ENCODE results near the gene IL21R. TPM values are rescaled to one million over a fixed set of nuclear protein-coding genes. Genes with fewer than 3 reads are reported as not detected.

The IL21R gene
- total RNA-seq, 1 experiment from 2014 or later, result not detected

GRCh38 chr16:27363246-27363632, 38.7 kb upstream of the IL21R start:
- Mint-ChIP-seq H3K9me3 (ENCODE audit: low read depth, unreplicated experiment) (no peaks in the 10 kb centered on the region), H3K27ac (ENCODE audit: unreplicated experiment) (peak overlapping the region; percentile 90), H3K4me3 (ENCODE audit: low read depth, unreplicated experiment) (peak overlapping the region; percentile 39), H3K4me1 (ENCODE audit: low read depth, unreplicated experiment) (peaks cover 27% of the 10 kb centered on the region), H3K36me3 (ENCODE audit: insufficient read depth, unreplicated experiment) (peaks cover 88% of the 10 kb centered on the region), H3K27me3 (ENCODE audit: unreplicated experiment) (no peaks in the 10 kb centered on the region)
- no TSS peak for BruUV-seq (replicated peaks)
- TF ChIP-seq CTCF (IDR thresholded peaks at IDR 0.05; ENCODE audit: unreplicated experiment), result no peak
- DNase-seq, result no peak
- CTCF ChIA-PET, result no interaction called here
- intact Hi-C loops (cut with micrococcal nuclease; ENCODE audit: unreplicated experiment), result loop anchor here (10.0 kb wide), 1 partner anchor 278 kb away; no protein-coding TSS in a partner anchor

- peak; percentile 90 for DNase-seq
- peaks cover 27% of the 10 kb centered on the region for H3K4me1 Mint-ChIP-seq (ENCODE audit: low read depth, unreplicated experiment)
- TF ChIP-seq CTCF (IDR thresholded peaks at IDR 0.05; ENCODE audit: unreplicated experiment), result no peak
- no peaks in the 10 kb centered on the region for H3K9me3 Mint-ChIP-seq (ENCODE audit: low read depth, unreplicated experiment)
- peak overlapping the region; percentile 90 for H3K27ac Mint-ChIP-seq (ENCODE audit: unreplicated experiment)
- CTCF ChIA-PET, result interaction anchor here (1.0 kb wide), 1 partner anchor 45 kb away, joined by 5 read pairs; no protein-coding TSS in a partner anchor
- H3K36me3 Mint-ChIP-seq (ENCODE audit: insufficient read depth, unreplicated experiment), result peaks cover 82% of the 10 kb centered on the region
- TSS peak; percentile 2 for BruUV-seq (replicated peaks)
- peak overlapping the region; percentile 39 for H3K4me3 Mint-ChIP-seq (ENCODE audit: low read depth, unreplicated experiment)
- intact Hi-C loops (cut with micrococcal nuclease; ENCODE audit: unreplicated experiment), result loop anchor here (2.0 to 10.0 kb wide), 5 partner anchors 41 to 279 kb away; partner anchors contain the start of gene NSMCE1
- no peaks in the 10 kb centered on the region for H3K27me3 Mint-ChIP-seq (ENCODE audit: unreplicated experiment)
Measured at GRCh38 chr16:27363797-27364196, 38.2 kb upstream of the IL21R start.

DNA sequence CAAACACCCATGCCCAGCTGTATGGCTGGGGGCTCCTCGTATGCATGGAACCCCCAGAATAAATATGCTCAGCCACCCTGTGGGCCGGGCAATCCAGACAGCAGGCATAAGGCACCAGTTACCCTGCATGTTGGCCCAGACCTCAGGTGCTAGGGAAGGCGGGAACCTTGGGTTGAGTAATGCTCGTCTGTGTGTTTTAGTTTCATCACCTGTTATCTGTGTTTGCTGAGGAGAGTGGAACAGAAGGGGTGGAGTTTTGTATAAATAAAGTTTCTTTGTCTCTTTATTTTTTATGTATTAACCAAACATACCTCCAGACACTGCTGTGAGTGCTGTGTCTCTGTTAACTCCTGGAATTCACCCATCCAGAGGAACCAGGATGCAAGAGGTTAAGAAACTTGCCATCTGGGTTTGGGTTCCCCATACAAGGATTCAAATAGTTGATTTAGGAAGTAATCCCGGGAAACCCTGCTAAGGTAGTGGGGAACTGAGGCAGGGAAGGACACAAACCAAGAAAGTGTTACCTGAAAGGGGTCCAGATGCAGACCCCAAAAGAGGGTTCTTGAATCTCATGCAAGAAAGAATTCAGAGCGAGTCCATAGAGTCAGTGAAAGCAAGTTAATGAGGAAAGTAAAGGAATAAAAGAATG, 37.4 kb upstream of the IL21R start:
- DNase-seq, result peak; percentile 78
- peak overlapping the region; percentile 39 for H3K4me3 Mint-ChIP-seq (ENCODE audit: low read depth, unreplicated experiment)
- BruUV-seq (replicated peaks), result TSS peak; percentile 94
- H3K27me3 Mint-ChIP-seq (ENCODE audit: unreplicated experiment), result no peaks in the 10 kb centered on the region
- H3K4me1 Mint-ChIP-seq (ENCODE audit: low read depth, unreplicated experiment), result peaks cover 27% of the 10 kb centered on the region
- intact Hi-C loops (cut with micrococcal nuclease; ENCODE audit: unreplicated experiment), result loop anchor here (1.0 to 10.0 kb wide), 7 partner anchors 42 to 280 kb away; partner anchors contain the start of gene NSMCE1
- TF ChIP-seq CTCF (IDR thresholded peaks at IDR 0.05; ENCODE audit: unreplicated experiment), result no peak
- peak overlapping the region; percentile 90 for H3K27ac Mint-ChIP-seq (ENCODE audit: unreplicated experiment)
- peaks cover 74% of the 10 kb centered on the region for H3K36me3 Mint-ChIP-seq (ENCODE audit: insufficient read depth, unreplicated experiment)
- CTCF ChIA-PET, result interaction anchor here (1.0 to 1.7 kb wide), 2 partner anchors 42 to 46 kb away, joined by 5 to 12 read pairs; no protein-coding TSS in a partner anchor
- H3K9me3 Mint-ChIP-seq (ENCODE audit: low read depth, unreplicated experiment), result no peaks in the 10 kb centered on the region

DNA sequence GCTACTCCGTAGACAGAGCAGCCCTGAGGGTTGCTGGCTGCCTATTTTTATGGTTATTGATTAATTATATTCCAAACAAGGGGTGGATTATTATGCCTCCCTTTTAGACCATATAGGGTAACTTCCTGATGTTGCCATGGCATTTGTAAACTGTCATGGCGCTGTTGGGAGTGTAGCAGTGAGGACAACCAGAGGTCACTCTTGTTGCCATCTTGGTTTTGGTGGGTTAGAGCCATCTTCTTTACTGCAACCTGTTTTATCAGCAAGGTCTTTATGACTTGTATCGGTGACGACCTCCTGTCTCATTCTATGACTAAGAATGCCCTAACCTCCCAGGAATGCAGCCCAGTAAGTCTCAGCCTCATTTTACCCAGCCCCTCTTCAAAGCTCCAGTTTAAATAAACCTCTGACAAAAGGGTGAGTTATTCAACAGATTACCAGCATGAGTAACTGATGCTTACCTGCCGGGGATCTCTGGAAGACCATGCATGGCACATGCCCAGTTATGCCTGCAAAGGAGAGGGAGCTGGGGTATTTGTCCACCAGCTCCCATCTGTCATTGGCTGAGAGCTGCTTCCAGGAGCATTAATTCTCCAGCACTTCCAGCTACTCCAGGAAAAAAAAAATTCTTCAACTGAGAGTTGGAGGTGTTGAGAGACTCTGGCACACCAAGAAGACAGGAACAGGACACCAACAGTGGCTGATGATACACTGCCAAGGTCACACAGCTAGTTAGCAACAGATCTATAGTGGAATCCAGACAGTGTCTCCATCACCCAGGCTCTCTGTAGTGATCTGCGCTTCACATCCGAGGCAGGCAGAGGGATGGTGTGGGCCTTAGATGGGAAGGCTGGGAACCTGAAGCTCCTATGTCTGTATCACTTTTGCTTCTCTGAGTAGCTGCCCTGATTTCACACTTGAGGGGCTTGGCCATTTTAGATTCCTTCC, 36.6 kb upstream of the IL21R start:
- Mint-ChIP-seq H3K4me1 (ENCODE audit: low read depth, unreplicated experiment) (peaks cover 27% of the 10 kb centered on the region), H3K27ac (ENCODE audit: unreplicated experiment) (peak overlapping the region; percentile 90), H3K9me3 (ENCODE audit: low read depth, unreplicated experiment) (peaks cover 3% of the 10 kb centered on the region), H3K36me3 (ENCODE audit: insufficient read depth, unreplicated experiment) (peaks cover 72% of the 10 kb centered on the region), H3K4me3 (ENCODE audit: low read depth, unreplicated experiment) (peak overlapping the region; percentile 39), H3K27me3 (ENCODE audit: unreplicated experiment) (no peaks in the 10 kb centered on the region)
- intact Hi-C loops (cut with micrococcal nuclease; ENCODE audit: unreplicated experiment), result loop anchor here (1.0 to 10.0 kb wide), 7 partner anchors 43 to 281 kb away; partner anchors contain the start of gene NSMCE1
- no peak for TF ChIP-seq CTCF (IDR thresholded peaks at IDR 0.05; ENCODE audit: unreplicated experiment)
- DNase-seq, result peak; percentile 68
- TSS peak; percentile 13 for BruUV-seq (replicated peaks)
- CTCF ChIA-PET, result interaction anchor here (0.6 to 1.7 kb wide), 4 partner anchors 43 to 197 kb away, joined by 3 to 12 read pairs (median 4); no protein-coding TSS in a partner anchor

Measured in Calu3 (cell line).